Stimulated activated CD4-positive, alpha-beta T cell treated with anti-CD3 and anti-CD28 coated beads, Interleukin-4, amount 100 ng/mL, for 4 hours (primary cell): ENCODE data around the gene MYMX.

Experiments
- DNase-seq, 2 experiments: peaks; one replicate each; pipeline ENCODE4 v3.0.0-alpha.2; 2020

MYMX gene

DNA sequence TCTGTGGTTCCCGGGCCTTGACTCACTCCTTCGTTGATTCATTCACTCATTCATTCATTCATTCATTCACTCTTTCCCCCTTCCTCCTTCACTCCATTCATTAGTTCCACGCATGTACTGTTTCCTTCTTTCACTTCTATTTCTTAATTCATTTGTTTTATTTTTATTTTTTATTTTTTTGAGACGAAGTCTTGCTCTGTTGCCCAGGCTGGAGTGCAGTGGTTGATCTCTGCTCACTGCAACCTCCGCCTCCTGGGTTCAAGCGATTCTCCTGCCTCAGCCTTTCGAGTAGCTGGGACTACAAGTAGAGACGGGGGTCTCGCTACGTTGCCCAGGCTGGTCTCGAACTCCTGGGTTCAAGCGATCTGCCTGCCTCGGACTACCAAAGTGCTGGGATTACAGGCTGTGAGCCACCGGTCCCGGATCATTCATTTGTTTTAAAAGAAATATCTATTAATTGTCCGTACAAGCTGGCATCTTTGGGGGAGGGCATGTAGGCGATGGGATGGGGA lies 49.1 kb downstream of the MYMX start:
- no peak for DNase-seq

DNA sequence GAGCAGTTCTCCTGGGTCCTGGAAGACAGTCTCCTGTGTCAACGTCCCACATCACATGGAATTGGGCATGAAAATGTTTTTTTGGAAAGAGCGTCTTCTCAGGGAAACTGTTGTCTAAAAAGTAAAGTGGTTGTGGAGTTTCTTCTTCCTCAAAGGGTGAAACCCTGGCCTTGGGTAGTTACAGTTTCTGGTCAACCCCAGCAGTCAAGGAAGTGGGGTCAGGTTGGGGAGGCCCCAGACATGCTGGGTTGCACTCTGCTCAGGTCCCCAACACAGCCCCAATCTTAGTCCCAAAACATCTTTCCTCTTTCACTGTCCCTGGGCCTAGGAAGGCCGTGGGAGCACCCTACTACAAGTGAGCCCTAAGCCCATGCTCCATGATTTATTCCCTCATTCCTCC lies 49.6 kb downstream of the MYMX start:
- no peak for DNase-seq

DNA sequence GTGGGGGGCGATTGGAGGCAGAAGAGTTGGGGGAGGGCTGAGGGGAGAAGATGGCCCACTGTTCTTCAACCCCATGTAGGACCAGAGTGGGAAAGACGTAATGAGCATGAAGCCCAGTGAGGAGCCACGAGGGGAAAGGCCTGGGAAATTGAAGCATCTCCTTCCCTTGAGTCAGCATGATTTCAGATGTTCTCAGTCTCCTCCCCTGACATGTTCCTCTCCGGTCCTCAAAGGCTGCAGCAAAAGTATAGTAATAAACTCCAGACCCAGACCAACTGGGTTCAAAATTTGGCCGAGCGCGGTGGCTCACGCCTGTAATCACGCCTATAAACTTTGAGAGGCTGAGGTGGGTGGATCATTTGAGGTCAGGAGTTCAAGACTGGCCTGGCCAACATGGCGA lies 50.5 kb downstream of the MYMX start:
- DNase-seq = no peak
